A549 (cell line): ENCODE measurements around the gene TBX10. TPM values are rescaled to one million over a fixed set of nuclear protein-coding genes. Genes with fewer than 3 reads are reported as not detected.
"Not testable (repeated sequence)": the region's sequence is repeated elsewhere in the genome, so short reads cannot be mapped to it uniquely, and the experiment has no call there.

Source experiments
- ATAC-seq, 2 experiments: fragments of 200-7000 bp in 1 of 2; fragments of >200 bp in 1 of 2; cut with Nextera tagmentation in 1 of 2; cut with Tn5 transposase in 1 of 2; 3 replicates each; pipeline versions ENCODE4 v1.8.0 to v1.9.1; 2018 to 2020; ENCODE audit warnings: mild to moderate bottlenecking in 1 of 2, moderate library complexity in 1 of 2
- CTCF ChIA-PET: fragments of 300-600 bp; sonication (Branson Sonifier 250); formaldehyde crosslinking; extraction: SDS; loops from one replicate; lab custom pipeline; 2021; ENCODE audit warnings: antibody characterized with exemption, inconsistent platforms; lab: Yijun Ruan, JAX
- POLR2A ChIA-PET: fragments of 350-600 bp; formaldehyde crosslinking; extraction: SDS; loops from one replicate; lab custom pipeline; 2021; ENCODE audit warnings: antibody characterized with exemption, inconsistent platforms; lab: Yijun Ruan, JAX
- DNase-seq, 2 experiments: peaks; one replicate each; pipeline versions ENCODE4 v3.0.0 to v3.0.0-alpha.2; 2011 to 2016; ENCODE audit warnings: low read depth in 1 of 2, low spot score in 1 of 2
- FAIRE-seq: peaks from 2 replicates; lab custom pipeline; 2011; peaks lifted over from hg19 to GRCh38; lab: Jason Lieb, UNC
- H3K27ac ChIP-seq, 2 experiments: fragments of >200 bp; sonication (Bioruptor Twin); formaldehyde crosslinking; 3 replicates each; pipeline ENCODE4 v1.5.1; 2016 to 2017
- H3K4me1 ChIP-seq: fragments of >200 bp; sonication (Bioruptor Twin); formaldehyde crosslinking; 3 replicates; pipeline ENCODE4 v1.6.1; 2016
- H3K4me2 ChIP-seq: fragments of >200 bp; sonication (Bioruptor Twin); formaldehyde crosslinking; 3 replicates; pipeline ENCODE4 v1.6.1; 2016
- H3K4me3 ChIP-seq: fragments of >200 bp; sonication (Bioruptor Twin); formaldehyde crosslinking; 3 replicates; pipeline ENCODE4 v1.5.1; 2016
- H3K9me3 ChIP-seq: fragments of >200 bp; sonication (Bioruptor Twin); formaldehyde crosslinking; 3 replicates; pipeline ENCODE4 v1.6.1; 2016
- CBX2 ChIP-seq: fragments of 200-600 bp; sonication (generic); IDR thresholded peaks from 2 replicates; pipeline ENCODE4 v1.6.1; 2016; ENCODE audit warnings: low read depth, mild to moderate bottlenecking, borderline replicate concordance
- CEBPB ChIP-seq, 2 experiments: fragments of >200 bp in 1 of 2; sonication (Bioruptor Twin) in 1 of 2; formaldehyde crosslinking in 1 of 2; IDR thresholded peaks; 2 replicates each; pipeline ENCODE4 v1.6.1; 2012 to 2016
- CHD4 ChIP-seq: fragments of 200-600 bp; sonication (generic); IDR thresholded peaks from 2 replicates; pipeline ENCODE4 v1.6.1; 2016; ENCODE audit warnings: antibody characterized with exemption, mild to moderate bottlenecking, borderline replicate concordance
- EHMT2 ChIP-seq: fragments of 200-600 bp; sonication (generic); IDR thresholded peaks from 2 replicates; pipeline ENCODE4 v1.6.1; 2016; ENCODE audit warnings: antibody characterized with exemption, low read depth, mild to moderate bottlenecking, moderate library complexity
- ESRRA ChIP-seq: fragments of 150-350 bp; IDR thresholded peaks from 2 replicates; pipeline ENCODE4 v1.6.1; 2014; ENCODE audit warnings: mild to moderate bottlenecking, low read length, borderline replicate concordance
- FOSB ChIP-seq: fragments of 250-450 bp; sonication (Bioruptor Pico); IDR thresholded peaks from 2 replicates; pipeline ENCODE4 v1.5.0; 2020; ENCODE audit warnings: mild to moderate bottlenecking, moderate library complexity
- FOSL2 ChIP-seq, 2 experiments: fragments of 450-650 bp in 1 of 2; fragments of >200 bp in 1 of 2; sonication (Bioruptor Twin) in 1 of 2; formaldehyde crosslinking; IDR thresholded peaks; 2 replicates each; pipeline versions ENCODE4 v1.5.0 to v1.6.1; 2016 to 2020; ENCODE audit warnings: mild to moderate bottlenecking in 1 of 2, moderate library complexity in 1 of 2
- FOXS1 ChIP-seq: fragments of 250-450 bp; sonication (Bioruptor Pico); IDR thresholded peaks from 2 replicates; pipeline ENCODE4 v1.5.0; 2020; ENCODE audit warnings: mild to moderate bottlenecking, moderate library complexity
- GATA3 ChIP-seq: IDR thresholded peaks from 2 replicates; pipeline ENCODE4 v1.6.1; 2012; ENCODE audit warnings: borderline replicate concordance
- HES2 ChIP-seq: fragments of >200 bp; sonication (Bioruptor Twin); formaldehyde crosslinking; IDR thresholded peaks from 2 replicates; pipeline ENCODE4 v1.6.1; 2016
- HMGXB4 ChIP-seq: fragments of 250-450 bp; sonication (Bioruptor Pico); IDR thresholded peaks from 2 replicates; pipeline ENCODE4 v1.5.0; 2021; ENCODE audit warnings: mild to moderate bottlenecking, moderate library complexity, borderline replicate concordance
- HOXB5 ChIP-seq: fragments of 250-450 bp; sonication (Bioruptor Pico); IDR thresholded peaks from 2 replicates; pipeline ENCODE4 v1.5.0; 2020; ENCODE audit warnings: mild to moderate bottlenecking, moderate library complexity
- JUNB ChIP-seq: fragments of >200 bp; sonication (Bioruptor Twin); formaldehyde crosslinking; IDR thresholded peaks from 2 replicates; pipeline ENCODE4 v1.6.1; 2016
- KDM1A ChIP-seq: fragments of 200-600 bp; sonication (generic); IDR thresholded peaks from 2 replicates; pipeline ENCODE4 v1.6.1; 2016; ENCODE audit warnings: low read depth, mild to moderate bottlenecking
- MYC ChIP-seq: IDR thresholded peaks from 2 replicates; pipeline ENCODE4 v1.6.1; 2012; ENCODE audit warnings: mild to moderate bottlenecking, inconsistent platforms, low read length, improper control_type of control experiment, borderline replicate concordance
- NFE2L2 ChIP-seq: fragments of 150-350 bp; conservative IDR thresholded peaks from 2 replicates; pipeline ENCODE4 v1.6.1; 2014; ENCODE audit warnings: low read length
- PHF8 ChIP-seq: fragments of 200-600 bp; sonication (generic); IDR thresholded peaks from 2 replicates; pipeline ENCODE4 v1.6.1; 2016; ENCODE audit warnings: low read depth, mild to moderate bottlenecking, antibody characterized with exemption, moderate library complexity, borderline replicate concordance
- POLR2AphosphoS2 ChIP-seq: conservative IDR thresholded peaks from 2 replicates; pipeline ENCODE4 v1.6.1; 2012; ENCODE audit warnings: low read length, improper control_type of control experiment, inconsistent platforms
- RARB ChIP-seq: fragments of 250-450 bp; sonication (Bioruptor Pico); IDR thresholded peaks from 2 replicates; pipeline ENCODE4 v1.8.0; 2021; ENCODE audit warnings: mild to moderate bottlenecking, moderate library complexity
- RFX5 ChIP-seq: fragments of 450-650 bp; IDR thresholded peaks from 2 replicates; pipeline ENCODE4 v1.7.1; 2014; ENCODE audit warnings: antibody characterized with exemption, mild to moderate bottlenecking, moderate library complexity
- RNF2 ChIP-seq: fragments of 200-600 bp; sonication (generic); IDR thresholded peaks from 2 replicates; pipeline ENCODE4 v1.6.1; 2016; ENCODE audit warnings: low read depth, mild to moderate bottlenecking, antibody characterized with exemption, moderate library complexity, borderline replicate concordance
- SREBF2 ChIP-seq: fragments of 450-650 bp; IDR thresholded peaks from 2 replicates; pipeline ENCODE4 v1.6.1; 2014; ENCODE audit warnings: mild to moderate bottlenecking, moderate library complexity
- TFCP2L1 ChIP-seq: fragments of 250-450 bp; sonication (Bioruptor Pico); IDR thresholded peaks from 2 replicates; pipeline ENCODE4 v1.5.0; 2021; ENCODE audit warnings: mild to moderate bottlenecking
- USF2 ChIP-seq: fragments of 450-650 bp; IDR thresholded peaks from 2 replicates; pipeline ENCODE4 v1.6.1; 2014; ENCODE audit warnings: antibody characterized with exemption
- ZC3H11A ChIP-seq: fragments of 450-650 bp; IDR thresholded peaks from 2 replicates; pipeline ENCODE4 v1.6.1; 2014; ENCODE audit warnings: antibody characterized with exemption, mild to moderate bottlenecking
- ZNF302 ChIP-seq: fragments of 250-450 bp; sonication (Bioruptor Pico); IDR thresholded peaks from 2 replicates; pipeline ENCODE4 v1.9.0; 2021; ENCODE audit warnings: inconsistent platforms, mild to moderate bottlenecking, moderate library complexity
- WGBS: methylation state at CpG from one replicate; pipeline ENCODE4 v1.1.6; 2017; ENCODE audit errors: missing lambda C conversion rate; 5-methylcytosine and 5-hydroxymethylcytosine counted together
- polyA plus RNA-seq, 4 experiments: library from polyadenylated mRNA; depleted of rRNA in 3 of 4; stranded (reverse); fragments of >200 nt; fragmentation: RNase III in 1 of 4; extraction: RNeasy Plus Mini Kit Qiagen cat#74134 plus additional on column Dnase treatment in 1 of 4; gene quantifications; 2 replicates in 3 of 4; 3 replicates in 1 of 4; pipeline ENCODE4 v1.2.3, GENCODE V29; 2011 to 2017
- TF ChIP-seq, protein P1 (sequence below): IDR thresholded peaks from 2 replicates; pipeline ENCODE4 v1.6.1; 2012
- TF ChIP-seq, protein P2 (sequence below): IDR thresholded peaks from 2 replicates; pipeline ENCODE4 v1.6.1; 2012

TBX10 gene
- polyA plus RNA-seq, 2 of the 4 experiments (the other 2 are of a cell fraction): not detected

GRCh38 chr11:67662835-67663531 is 23.4 kb upstream of the TBX10 start:
- no peak overlapping the region for H3K4me2 ChIP-seq
- ChIA-PET POLR2A (no interaction called here), CTCF (interaction anchor here (0.6 to 13.0 kb wide), 4 partner anchors 15 to 392 kb away, joined by 3 to 150 read pairs (median 6); partner anchors contain the start of gene NUDT8)
- no peaks in the 10 kb centered on the region; the same call in 2 of the 3 replicates for H3K4me1 ChIP-seq
- H3K9me3 ChIP-seq: no peaks in the 10 kb centered on the region
- ATAC-seq: no peak
- H3K4me3 ChIP-seq: no peak overlapping the region
- no peak overlapping the region for H3K27ac ChIP-seq
- 71% methylated on average over 17 of the region's 19 CpGs for WGBS
- FAIRE-seq: no peak
- DNase-seq: no peak
- no peak for TF ChIP-seq CHD4
- no peak for TF ChIP-seq USF2
- TF ChIP-seq ZNF302: no peak
- no peak for TF ChIP-seq ESRRA
- TF ChIP-seq HES2: no peak
- no peak for TF ChIP-seq HOXB5 (CRISPR knock-in tag)
- no peak for TF ChIP-seq GATA3
- TF ChIP-seq, protein P1, sequence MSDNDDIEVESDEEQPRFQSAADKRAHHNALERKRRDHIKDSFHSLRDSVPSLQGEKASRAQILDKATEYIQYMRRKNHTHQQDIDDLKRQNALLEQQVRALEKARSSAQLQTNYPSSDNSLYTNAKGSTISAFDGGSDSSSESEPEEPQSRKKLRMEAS: no peak
- no peak for TF ChIP-seq ZC3H11A
- TF ChIP-seq SREBF2: no peak
- no peak for TF ChIP-seq RARB (CRISPR knock-in tag)
- no peak for TF ChIP-seq CEBPB (IDR thresholded peaks at IDR 0.05)
- TF ChIP-seq RFX5: no peak
- no peak for TF ChIP-seq KDM1A
- TF ChIP-seq NFE2L2: no peak
- no peak for TF ChIP-seq POLR2AphosphoS2
- TF ChIP-seq, protein P2, sequence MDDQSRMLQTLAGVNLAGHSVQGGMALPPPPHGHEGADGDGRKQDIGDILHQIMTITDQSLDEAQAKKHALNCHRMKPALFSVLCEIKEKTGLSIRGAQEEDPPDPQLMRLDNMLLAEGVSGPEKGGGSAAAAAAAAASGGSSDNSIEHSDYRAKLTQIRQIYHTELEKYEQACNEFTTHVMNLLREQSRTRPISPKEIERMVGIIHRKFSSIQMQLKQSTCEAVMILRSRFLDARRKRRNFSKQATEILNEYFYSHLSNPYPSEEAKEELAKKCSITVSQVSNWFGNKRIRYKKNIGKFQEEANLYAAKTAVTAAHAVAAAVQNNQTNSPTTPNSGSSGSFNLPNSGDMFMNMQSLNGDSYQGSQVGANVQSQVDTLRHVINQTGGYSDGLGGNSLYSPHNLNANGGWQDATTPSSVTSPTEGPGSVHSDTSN: no peak
- TF ChIP-seq CBX2: no peak
- no peak for TF ChIP-seq HMGXB4 (CRISPR knock-in tag)
- TF ChIP-seq JUNB: no peak
- TF ChIP-seq, all 56 proteins: peak for 0

GRCh38 chr11:67662142-67662834 is 22.7 kb upstream of the TBX10 start:
- no peak for ATAC-seq
- no peak overlapping the region for H3K4me3 ChIP-seq
- CTCF ChIA-PET: interaction anchor here (0.6 to 13.0 kb wide), 5 partner anchors 14 to 391 kb away, joined by 3 to 150 read pairs (median 4); partner anchors contain the start of gene NUDT8
- POLR2A ChIA-PET: no interaction called here
- WGBS: 75% methylated on average over 12 of the region's 12 CpGs
- no peak for FAIRE-seq
- peaks cover 5% of the 10 kb centered on the region; the same call in 1 of the 3 replicates for H3K4me1 ChIP-seq
- H3K27ac ChIP-seq: no peak overlapping the region
- no peak for DNase-seq
- no peaks in the 10 kb centered on the region for H3K9me3 ChIP-seq
- H3K4me2 ChIP-seq: no peak overlapping the region
- TF ChIP-seq MYC (no peak), FOXS1 (no peak), TFCP2L1 (CRISPR knock-in tag) (no peak), USF2 (no peak), CBX2 (no peak), PHF8 (no peak), JUNB (no peak), NFE2L2 (no peak), EHMT2 (no peak), RNF2 (no peak), FOSB (CRISPR knock-in tag) (no peak), FOSL2 (IDR thresholded peaks at IDR 0.05) (no peak), FOSL2 (CRISPR knock-in tag; IDR thresholded peaks at IDR 0.05) (no peak), CEBPB (IDR thresholded peaks at IDR 0.05) (no peak)
- TF ChIP-seq, protein P1: no peak
- TF ChIP-seq, all 56 proteins: peak for 0

- CTCF ChIA-PET: interaction anchor here (0.6 to 13.0 kb wide), 8 partner anchors 12 to 340 kb away, joined by 3 to 150 read pairs (median 4); partner anchors contain the start of genes ACY3, ALDH3B2 and NUDT8
- H3K4me1 ChIP-seq, FAIRE-seq, POLR2A ChIA-PET, DNase-seq, H3K4me2 ChIP-seq, H3K4me3 ChIP-seq, ATAC-seq, H3K27ac ChIP-seq: not testable (repeated sequence)
- peaks cover 11% of the 10 kb centered on the region; the same call in 1 of the 3 replicates for H3K9me3 ChIP-seq
- WGBS: 35% methylated on average over 5 of the region's 5 CpGs
These were observed 21.2 kb upstream of the TBX10 start for GRCh38 chr11:67660752-67661151.
